ENCODE data around the gene MAP1LC3C.

Gene MAP1LC3C

DNA sequence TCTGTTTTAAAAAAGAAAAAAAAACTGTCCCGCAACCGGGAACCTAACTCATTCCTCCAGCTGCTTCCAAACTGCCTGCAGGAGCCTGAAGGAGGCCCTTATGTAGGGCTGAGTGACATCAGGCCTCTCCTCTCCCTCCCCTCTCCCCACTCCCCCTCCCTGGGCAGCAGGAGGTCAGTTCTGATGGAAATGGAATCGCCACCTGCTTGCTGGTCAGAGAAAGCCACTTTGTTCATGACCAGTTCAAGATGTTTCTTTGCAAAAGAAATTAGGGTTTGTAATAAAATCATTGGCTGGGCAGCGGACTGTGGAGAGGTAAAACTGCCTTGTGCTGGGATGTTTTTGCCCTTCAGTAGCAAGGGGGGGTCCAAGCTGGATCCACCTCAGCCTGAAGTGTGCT, at the start of gene MAP1LC3C:
MAP1LC3C (minus strand) TSS at position 73 of the 400 bp plus-strand sequence. CDS start 90 bp downstream, outside the sequence.
- peak within 1 kb of the TSS; percentile 80 for H3K9ac ChIP-seq (ENCODE audit: low read length)
- H3K9me3 ChIP-seq (ENCODE audit: control insufficient read depth, low read length), result no peaks in the 10 kb centered on the region
- H3K36me3 ChIP-seq (ENCODE audit: control insufficient read depth, insufficient read depth, low read length, severe bottlenecking), result no peaks in the 10 kb centered on the region
- no peak for DNase-seq (ENCODE audit: low read depth)
- peaks cover 33% of the 10 kb centered on the region for H3K4me1 ChIP-seq (ENCODE audit: control insufficient read depth, insufficient read depth, low read length)
- no peaks in the 10 kb centered on the region for H3K27me3 ChIP-seq (replicated peaks; ENCODE audit: control insufficient read depth, insufficient read depth, low read length)
- H3K4me3 ChIP-seq (ENCODE audit: low read length), result peak within 1 kb of the TSS; percentile 78

DNA sequence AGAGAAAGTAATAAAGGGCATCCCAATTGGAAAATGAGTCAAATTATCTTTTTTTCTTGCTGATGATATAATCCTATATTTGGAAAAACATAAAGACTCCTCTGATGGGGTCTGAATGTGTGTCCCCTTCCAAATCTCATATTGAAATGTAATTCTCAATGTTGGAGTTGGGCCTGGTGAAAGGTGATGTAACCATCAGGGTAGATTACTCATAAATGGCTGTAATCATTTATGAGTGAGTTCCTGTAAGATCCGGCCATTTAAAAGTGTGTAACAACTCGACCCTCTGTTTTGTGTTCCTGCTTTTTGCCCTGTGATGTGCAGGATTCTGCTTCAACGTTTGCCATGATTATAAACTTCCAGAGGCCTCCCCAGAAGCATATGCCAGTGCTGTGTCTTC, 44.3 kb upstream of the MAP1LC3C start:
- no peaks in the 10 kb centered on the region for H3K4me1 ChIP-seq (ENCODE audit: control insufficient read depth, insufficient read depth, low read length)
- DNase-seq (ENCODE audit: low read depth), result no peak
- no peak overlapping the region for H3K4me3 ChIP-seq (ENCODE audit: low read length)
- H3K9me3 ChIP-seq (ENCODE audit: control insufficient read depth, low read length), result no peaks in the 10 kb centered on the region
- H3K36me3 ChIP-seq (ENCODE audit: control insufficient read depth, insufficient read depth, low read length, severe bottlenecking), result no peaks in the 10 kb centered on the region
- no peaks in the 10 kb centered on the region for H3K27me3 ChIP-seq (replicated peaks; ENCODE audit: control insufficient read depth, insufficient read depth, low read length)
- no peak overlapping the region for H3K9ac ChIP-seq (ENCODE audit: low read length)

DNA sequence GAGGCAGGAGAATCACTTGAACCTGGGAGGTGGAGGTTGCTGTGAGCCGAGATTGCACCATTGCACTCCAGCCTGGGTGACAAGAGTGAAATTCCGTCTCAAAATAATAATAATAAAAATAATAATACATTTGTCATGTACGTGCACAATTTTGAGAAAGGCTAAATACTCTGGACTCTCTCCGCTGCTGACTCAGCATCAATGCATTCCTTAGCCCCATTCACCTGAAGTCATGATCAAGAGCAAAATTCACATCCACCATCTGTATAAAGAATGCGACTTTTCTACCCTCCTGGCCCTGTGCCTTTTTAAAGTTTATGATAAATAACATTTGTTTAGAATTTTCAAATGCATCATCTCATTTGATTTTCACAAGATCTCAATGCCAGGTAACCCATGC, 35.5 kb upstream of the MAP1LC3C start:
- Histone ChIP-seq H3K9ac (ENCODE audit: low read length) (no peak overlapping the region), H3K27me3 (replicated peaks; ENCODE audit: control insufficient read depth, insufficient read depth, low read length) (peaks cover 3% of the 10 kb centered on the region), H3K36me3 (ENCODE audit: control insufficient read depth, insufficient read depth, low read length, severe bottlenecking) (no peaks in the 10 kb centered on the region), H3K4me1 (ENCODE audit: control insufficient read depth, insufficient read depth, low read length) (peaks cover 3% of the 10 kb centered on the region), H3K9me3 (ENCODE audit: control insufficient read depth, low read length) (no peaks in the 10 kb centered on the region), H3K4me3 (ENCODE audit: low read length) (no peak overlapping the region)
- no peak for DNase-seq (ENCODE audit: low read depth)

DNA sequence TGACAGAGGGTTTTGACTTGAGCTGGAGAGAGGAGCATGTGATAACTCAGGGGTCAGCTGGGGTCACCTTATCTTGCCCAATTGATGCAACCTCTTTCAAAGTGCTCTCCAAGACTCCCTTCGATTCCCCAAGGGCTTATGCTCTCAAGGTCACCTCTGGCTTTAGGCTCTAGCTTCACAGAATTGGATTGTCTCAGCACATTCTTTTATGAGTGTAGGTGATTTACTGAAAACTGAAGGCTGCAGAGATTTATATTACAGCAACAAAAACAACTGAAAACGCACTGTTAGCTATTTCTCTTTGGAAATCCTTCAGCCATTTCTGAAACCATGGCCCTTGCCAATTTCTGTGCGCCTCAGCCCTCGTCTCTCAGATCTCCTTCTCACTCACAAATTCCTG, 34.5 kb upstream of the MAP1LC3C start:
- H3K4me3 ChIP-seq (ENCODE audit: low read length), result no peak overlapping the region
- no peaks in the 10 kb centered on the region for H3K9me3 ChIP-seq (ENCODE audit: control insufficient read depth, low read length)
- peaks cover 3% of the 10 kb centered on the region for H3K27me3 ChIP-seq (replicated peaks; ENCODE audit: control insufficient read depth, insufficient read depth, low read length)
- H3K36me3 ChIP-seq (ENCODE audit: control insufficient read depth, insufficient read depth, low read length, severe bottlenecking), result no peaks in the 10 kb centered on the region
- H3K4me1 ChIP-seq (ENCODE audit: control insufficient read depth, insufficient read depth, low read length), result peaks cover 3% of the 10 kb centered on the region
- DNase-seq (ENCODE audit: low read depth), result no peak
- H3K9ac ChIP-seq (ENCODE audit: low read length), result no peak overlapping the region

DNA sequence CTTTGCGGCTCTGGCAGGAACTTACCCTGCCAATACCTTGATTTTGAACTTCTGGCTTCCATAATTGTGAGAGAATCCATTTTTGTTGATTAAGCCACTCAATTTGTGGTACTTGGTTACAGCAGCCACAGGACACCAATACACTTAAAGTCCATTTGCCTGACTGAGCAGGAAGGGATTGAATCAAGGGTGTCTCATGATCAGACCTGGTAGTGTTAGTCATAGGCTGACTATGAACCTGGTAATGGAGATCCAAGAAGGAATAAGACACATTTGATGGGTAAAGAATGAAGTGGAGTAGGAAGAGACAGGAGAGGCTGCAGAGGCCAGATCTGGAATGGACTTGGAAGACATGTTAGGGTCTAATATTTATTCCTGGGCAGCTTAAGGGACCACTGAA, 31.2 kb upstream of the MAP1LC3C start:
- Histone ChIP-seq H3K9ac (ENCODE audit: low read length) (no peak overlapping the region), H3K27me3 (replicated peaks; ENCODE audit: control insufficient read depth, insufficient read depth, low read length) (no peaks in the 10 kb centered on the region)

DNA sequence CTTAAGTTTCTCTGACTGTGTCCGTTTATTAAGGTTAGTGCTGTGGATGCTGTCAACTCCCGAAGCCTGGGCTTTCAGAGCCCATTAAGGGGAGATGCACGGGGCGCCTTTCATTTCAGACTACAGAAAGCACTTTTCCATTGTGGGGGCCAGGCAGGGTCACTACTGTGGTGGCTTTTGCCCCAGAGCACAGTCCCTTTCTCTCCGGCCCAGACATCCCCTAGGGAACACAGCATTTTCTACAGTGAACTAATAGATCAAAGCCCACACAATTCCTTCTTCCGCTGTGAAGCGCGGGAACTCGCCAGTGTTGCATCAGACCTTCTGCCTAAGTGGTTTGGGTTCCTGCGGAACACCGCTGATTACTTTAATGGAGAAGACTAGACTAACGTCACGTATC, 26.8 kb upstream of the MAP1LC3C start:
- Histone ChIP-seq H3K36me3 (ENCODE audit: control insufficient read depth, insufficient read depth, low read length, severe bottlenecking) (no peaks in the 10 kb centered on the region), H3K4me3 (ENCODE audit: low read length) (no peak overlapping the region), H3K9ac (ENCODE audit: low read length) (no peak overlapping the region), H3K4me1 (ENCODE audit: control insufficient read depth, insufficient read depth, low read length) (no peaks in the 10 kb centered on the region), H3K9me3 (ENCODE audit: control insufficient read depth, low read length) (no peaks in the 10 kb centered on the region), H3K27me3 (replicated peaks; ENCODE audit: control insufficient read depth, insufficient read depth, low read length) (no peaks in the 10 kb centered on the region)
- DNase-seq (ENCODE audit: low read depth), result no peak

More for the DNA sequence above, 31.2 kb upstream of the MAP1LC3C start:
- no peaks in the 10 kb centered on the region for H3K9me3 ChIP-seq (ENCODE audit: control insufficient read depth, low read length)
- H3K4me1 ChIP-seq (ENCODE audit: control insufficient read depth, insufficient read depth, low read length), result peaks cover 3% of the 10 kb centered on the region
- no peak for DNase-seq (ENCODE audit: low read depth)
- no peaks in the 10 kb centered on the region for H3K36me3 ChIP-seq (ENCODE audit: control insufficient read depth, insufficient read depth, low read length, severe bottlenecking)
- H3K4me3 ChIP-seq (ENCODE audit: low read length), result no peak overlapping the region

DNA sequence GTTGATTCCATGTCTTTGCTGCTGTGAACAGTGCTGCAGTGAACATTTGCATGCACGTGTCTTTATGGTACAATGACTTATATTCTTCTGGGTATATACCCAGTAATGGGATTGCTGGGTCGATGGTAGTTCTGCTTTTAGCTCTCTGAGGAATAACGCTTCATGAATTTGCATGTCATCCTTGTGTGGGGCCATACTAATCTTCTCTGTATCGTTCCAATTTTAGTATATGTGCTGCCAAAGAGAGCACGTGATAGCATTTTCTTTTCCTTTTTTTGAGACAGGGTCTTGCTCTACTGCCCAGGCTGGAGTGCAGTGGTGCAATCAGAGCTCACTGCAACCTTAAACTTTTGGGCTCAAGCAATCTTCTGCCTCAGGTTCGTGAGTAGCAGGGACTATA, 24.9 kb upstream of the MAP1LC3C start:
- H3K4me1 ChIP-seq (ENCODE audit: control insufficient read depth, insufficient read depth, low read length), result peaks cover 3% of the 10 kb centered on the region
- no peak overlapping the region for H3K9ac ChIP-seq (ENCODE audit: low read length)
- DNase-seq (ENCODE audit: low read depth), result no peak
- no peak overlapping the region for H3K4me3 ChIP-seq (ENCODE audit: low read length)
- no peaks in the 10 kb centered on the region for H3K27me3 ChIP-seq (replicated peaks; ENCODE audit: control insufficient read depth, insufficient read depth, low read length)
- H3K9me3 ChIP-seq (ENCODE audit: control insufficient read depth, low read length), result no peaks in the 10 kb centered on the region
- H3K36me3 ChIP-seq (ENCODE audit: control insufficient read depth, insufficient read depth, low read length, severe bottlenecking), result no peaks in the 10 kb centered on the region

DNA sequence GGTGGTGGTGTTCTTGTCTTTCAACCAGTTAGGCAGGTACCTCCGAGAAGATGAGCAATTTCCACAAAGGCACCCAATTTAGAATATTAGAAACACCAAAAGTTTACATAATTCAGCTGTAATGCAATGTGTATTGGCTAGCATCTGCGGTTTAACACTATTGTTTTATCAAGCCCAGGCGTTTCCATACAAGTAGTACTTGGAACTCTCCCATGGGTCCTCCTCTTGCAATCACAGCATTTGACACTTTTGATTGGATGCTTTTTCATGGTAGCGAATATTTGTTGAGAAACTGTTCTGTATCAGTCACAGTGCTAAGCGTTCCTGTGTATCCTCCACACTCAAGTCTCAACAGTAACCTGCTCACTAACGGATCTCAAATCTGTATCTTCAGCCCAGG, 20.1 kb upstream of the MAP1LC3C start:
- Histone ChIP-seq H3K4me3 (ENCODE audit: low read length) (no peak overlapping the region), H3K36me3 (ENCODE audit: control insufficient read depth, insufficient read depth, low read length, severe bottlenecking) (no peaks in the 10 kb centered on the region), H3K9ac (ENCODE audit: low read length) (no peak overlapping the region), H3K9me3 (ENCODE audit: control insufficient read depth, low read length) (no peaks in the 10 kb centered on the region), H3K4me1 (ENCODE audit: control insufficient read depth, insufficient read depth, low read length) (peaks cover 9% of the 10 kb centered on the region), H3K27me3 (replicated peaks; ENCODE audit: control insufficient read depth, insufficient read depth, low read length) (no peaks in the 10 kb centered on the region)
- DNase-seq (ENCODE audit: low read depth), result no peak

DNA sequence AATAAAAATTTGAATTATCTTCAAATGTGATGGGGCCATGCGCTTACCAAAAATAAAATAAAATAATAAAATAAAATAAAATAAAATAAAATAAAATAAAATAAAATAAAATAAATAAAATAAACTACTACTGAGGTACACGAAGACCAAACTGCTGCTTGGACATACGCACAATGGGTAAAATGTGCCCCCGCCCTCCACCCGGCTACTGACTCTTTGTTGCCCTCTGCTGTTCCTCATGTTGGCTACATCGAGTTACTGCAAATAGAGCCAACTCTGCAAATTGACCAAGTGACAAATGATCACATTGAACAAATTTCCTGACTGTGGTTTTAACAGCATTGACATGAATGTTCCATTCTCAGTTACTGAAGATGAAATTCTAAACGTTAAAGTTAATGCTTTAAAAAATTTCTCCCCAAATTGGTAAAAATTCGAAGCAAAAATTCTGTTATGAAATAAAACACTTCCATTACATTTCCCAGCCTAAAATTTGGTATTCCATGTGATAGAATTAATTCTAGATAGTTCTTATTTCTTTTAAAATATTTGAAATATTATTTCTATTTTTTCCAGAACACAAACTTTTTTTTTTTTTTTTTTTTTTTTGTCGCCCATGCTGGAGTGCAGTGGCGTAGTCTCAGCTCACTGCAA, 18.8 kb upstream of the MAP1LC3C start:
- no peak overlapping the region for H3K4me3 ChIP-seq (ENCODE audit: low read length)
- no peaks in the 10 kb centered on the region for H3K27me3 ChIP-seq (replicated peaks; ENCODE audit: control insufficient read depth, insufficient read depth, low read length)
- H3K9ac ChIP-seq (ENCODE audit: low read length), result no peak overlapping the region
- H3K9me3 ChIP-seq (ENCODE audit: control insufficient read depth, low read length), result no peaks in the 10 kb centered on the region
- peak; percentile 71 for DNase-seq (ENCODE audit: low read depth)
- H3K36me3 ChIP-seq (ENCODE audit: control insufficient read depth, insufficient read depth, low read length, severe bottlenecking), result no peaks in the 10 kb centered on the region
- H3K4me1 ChIP-seq (ENCODE audit: control insufficient read depth, insufficient read depth, low read length), result peaks cover 9% of the 10 kb centered on the region

DNA sequence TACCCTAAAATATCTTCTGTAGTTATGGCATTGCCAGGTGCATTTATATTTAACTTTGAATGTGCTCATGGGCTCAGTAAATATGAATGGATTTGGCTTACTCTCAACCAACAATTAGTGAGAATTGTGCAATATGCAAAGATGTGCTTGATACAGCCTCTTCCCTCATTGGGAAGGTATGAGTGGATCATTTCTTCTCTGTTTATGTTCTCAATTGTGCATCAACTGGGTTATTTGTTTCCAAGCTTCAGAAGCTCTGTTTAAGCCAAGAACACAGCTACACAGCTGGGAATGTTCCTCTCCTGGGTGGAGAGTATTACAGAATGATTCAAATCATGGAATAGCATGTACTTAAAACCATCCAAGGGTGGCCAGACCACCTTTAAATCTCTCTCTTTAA, 17.6 kb upstream of the MAP1LC3C start:
- Histone ChIP-seq H3K36me3 (ENCODE audit: control insufficient read depth, insufficient read depth, low read length, severe bottlenecking) (no peaks in the 10 kb centered on the region), H3K4me1 (ENCODE audit: control insufficient read depth, insufficient read depth, low read length) (peaks cover 14% of the 10 kb centered on the region), H3K9ac (ENCODE audit: low read length) (no peak overlapping the region), H3K4me3 (ENCODE audit: low read length) (no peak overlapping the region), H3K9me3 (ENCODE audit: control insufficient read depth, low read length) (no peaks in the 10 kb centered on the region), H3K27me3 (replicated peaks; ENCODE audit: control insufficient read depth, insufficient read depth, low read length) (no peaks in the 10 kb centered on the region)
- DNase-seq (ENCODE audit: low read depth), result no peak

DNA sequence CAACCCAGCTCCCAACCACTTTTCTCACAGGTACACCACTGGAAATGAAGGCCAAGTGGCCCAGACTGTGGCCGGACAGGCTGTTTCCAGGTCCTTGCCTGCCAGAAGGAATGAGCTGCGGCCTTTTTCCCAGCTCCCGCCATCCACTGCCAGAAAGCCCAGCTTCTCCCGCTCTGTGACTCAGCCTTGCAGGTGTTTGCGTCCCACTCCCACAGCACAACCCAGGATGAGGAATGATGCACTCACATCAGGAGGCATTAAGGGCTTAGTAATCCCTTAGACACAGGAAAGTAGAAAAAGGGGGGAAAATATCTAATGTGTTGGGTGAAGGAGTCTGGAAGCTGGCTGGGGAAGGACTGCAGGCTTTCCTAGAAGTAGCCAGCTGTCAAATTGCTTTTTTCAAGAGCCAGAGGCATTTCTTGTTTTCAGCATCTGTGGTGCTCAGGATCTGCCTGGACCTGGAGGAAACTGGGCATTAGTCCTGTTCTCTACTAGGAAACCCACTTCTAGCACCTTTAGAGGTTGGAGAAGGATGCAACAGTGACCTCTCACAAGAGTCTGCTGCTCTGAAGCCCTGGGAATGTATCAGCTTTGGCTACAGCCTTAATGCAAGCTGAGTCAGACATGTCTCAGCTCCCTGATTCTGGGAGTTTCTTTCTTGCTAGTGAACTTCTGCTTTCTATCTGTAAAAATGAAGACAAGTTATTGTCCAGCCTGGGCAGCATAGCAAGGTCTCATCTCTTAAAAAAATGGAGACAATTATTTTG, 13.2 kb upstream of the MAP1LC3C start:
- Histone ChIP-seq H3K9me3 (ENCODE audit: control insufficient read depth, low read length) (no peaks in the 10 kb centered on the region), H3K36me3 (ENCODE audit: control insufficient read depth, insufficient read depth, low read length, severe bottlenecking) (no peaks in the 10 kb centered on the region), H3K4me3 (ENCODE audit: low read length) (no peak overlapping the region), H3K27me3 (replicated peaks; ENCODE audit: control insufficient read depth, insufficient read depth, low read length) (no peaks in the 10 kb centered on the region), H3K9ac (ENCODE audit: low read length) (no peak overlapping the region), H3K4me1 (ENCODE audit: control insufficient read depth, insufficient read depth, low read length) (peaks cover 22% of the 10 kb centered on the region)
- DNase-seq (ENCODE audit: low read depth), result no peak

Data from adipocyte (in vitro differentiated cells).